ENCODE measurements around the gene TMEM178A.

Gene TMEM178A

DNA sequence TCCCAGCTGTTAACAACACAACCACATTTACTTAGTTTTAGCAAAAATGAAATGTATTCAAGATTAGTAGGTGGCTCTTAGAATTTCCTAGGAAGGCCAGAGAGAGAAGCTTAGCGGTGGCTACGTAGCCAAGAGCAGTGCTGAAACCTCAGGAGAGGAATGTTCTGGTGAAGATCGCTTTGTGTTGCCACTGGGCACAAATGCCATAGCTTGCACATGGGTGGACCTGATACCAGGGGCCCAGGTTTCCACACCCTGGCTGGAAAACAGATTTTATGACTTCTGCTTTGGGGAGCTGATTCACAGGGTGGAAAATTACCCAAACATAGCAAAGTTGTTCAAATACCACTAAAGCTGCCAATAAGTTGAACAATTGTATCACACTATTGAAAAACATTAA lies 69.9 kb downstream of the TMEM178A start:
- DNase-seq (ENCODE audit: low read depth) = no peak
- TF ChIP-seq, protein P1, sequence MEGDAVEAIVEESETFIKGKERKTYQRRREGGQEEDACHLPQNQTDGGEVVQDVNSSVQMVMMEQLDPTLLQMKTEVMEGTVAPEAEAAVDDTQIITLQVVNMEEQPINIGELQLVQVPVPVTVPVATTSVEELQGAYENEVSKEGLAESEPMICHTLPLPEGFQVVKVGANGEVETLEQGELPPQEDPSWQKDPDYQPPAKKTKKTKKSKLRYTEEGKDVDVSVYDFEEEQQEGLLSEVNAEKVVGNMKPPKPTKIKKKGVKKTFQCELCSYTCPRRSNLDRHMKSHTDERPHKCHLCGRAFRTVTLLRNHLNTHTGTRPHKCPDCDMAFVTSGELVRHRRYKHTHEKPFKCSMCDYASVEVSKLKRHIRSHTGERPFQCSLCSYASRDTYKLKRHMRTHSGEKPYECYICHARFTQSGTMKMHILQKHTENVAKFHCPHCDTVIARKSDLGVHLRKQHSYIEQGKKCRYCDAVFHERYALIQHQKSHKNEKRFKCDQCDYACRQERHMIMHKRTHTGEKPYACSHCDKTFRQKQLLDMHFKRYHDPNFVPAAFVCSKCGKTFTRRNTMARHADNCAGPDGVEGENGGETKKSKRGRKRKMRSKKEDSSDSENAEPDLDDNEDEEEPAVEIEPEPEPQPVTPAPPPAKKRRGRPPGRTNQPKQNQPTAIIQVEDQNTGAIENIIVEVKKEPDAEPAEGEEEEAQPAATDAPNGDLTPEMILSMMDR (IDR thresholded peaks at IDR 0.05; ENCODE audit: low read depth, low read length, missing control alignments) = no peak
- H3K4me3 ChIP-seq (ENCODE audit: low read depth, low read length) = no peak overlapping the region

- H3K4me3 ChIP-seq (ENCODE audit: low read depth, low read length) = no peak overlapping the region
- TF ChIP-seq, protein P1 (IDR thresholded peaks at IDR 0.05; ENCODE audit: low read depth, low read length, missing control alignments) = no peak
- no peak for DNase-seq (ENCODE audit: low read depth)
These were observed 70.9 kb downstream of the TMEM178A start for GRCh38 chr2:39736640-39737039.

GRCh38 chr2:39737661-39738060 lies 71.9 kb downstream of the TMEM178A start:
- no peak overlapping the region for H3K4me3 ChIP-seq (ENCODE audit: low read depth, low read length)
- no peak for DNase-seq (ENCODE audit: low read depth)
- TF ChIP-seq, protein P1 (IDR thresholded peaks at IDR 0.05; ENCODE audit: low read depth, low read length, missing control alignments) = no peak

GRCh38 chr2:39738936-39739335 lies 73.2 kb downstream of the TMEM178A start:
- no peak for DNase-seq (ENCODE audit: low read depth)
- no peak overlapping the region for H3K4me3 ChIP-seq (ENCODE audit: low read depth, low read length)
- TF ChIP-seq, protein P1 (IDR thresholded peaks at IDR 0.05; ENCODE audit: low read depth, low read length, missing control alignments) = no peak

- H3K4me3 ChIP-seq (ENCODE audit: low read depth, low read length) = no peak overlapping the region
- TF ChIP-seq, protein P1 (IDR thresholded peaks at IDR 0.05; ENCODE audit: low read depth, low read length, missing control alignments) = no peak
- DNase-seq (ENCODE audit: low read depth) = no peak
These were observed 73.7 kb downstream of the TMEM178A start for GRCh38 chr2:39739386-39739785.

- H3K4me3 ChIP-seq (ENCODE audit: low read depth, low read length) = no peak overlapping the region
- TF ChIP-seq, protein P1 (IDR thresholded peaks at IDR 0.05; ENCODE audit: low read depth, low read length, missing control alignments) = no peak
- DNase-seq (ENCODE audit: low read depth) = no peak
These were observed 76.2 kb downstream of the TMEM178A start for GRCh38 chr2:39741871-39742270.

GRCh38 chr2:39743269-39743776 lies 77.6 kb downstream of the TMEM178A start:
- no peak overlapping the region for H3K4me3 ChIP-seq (ENCODE audit: low read depth, low read length)
- TF ChIP-seq, protein P1 (IDR thresholded peaks at IDR 0.05; ENCODE audit: low read depth, low read length, missing control alignments) = no peak
- no peak for DNase-seq (ENCODE audit: low read depth)

Data from GM12864 (cell line).